ENCODE measurements around the gene ZNF496.
"Not testable (repeated sequence)": the region's sequence is repeated elsewhere in the genome, so short reads cannot be mapped to it uniquely, and the experiment has no call there.

The ZNF496 gene

GRCh38 chr1:247291161-247291560 is 40.5 kb downstream of the ZNF496 start:
- DNase-seq: no peak

GRCh38 chr1:247290576-247290975 is 41.1 kb downstream of the ZNF496 start:
- no peak for DNase-seq

- DNase-seq: not testable (repeated sequence)
Observed at GRCh38 chr1:247289274-247289892, 42.3 kb downstream of the ZNF496 start.

GRCh38 chr1:247288341-247288740 is 43.3 kb downstream of the ZNF496 start:
- no peak for DNase-seq

GRCh38 chr1:247287460-247287859 is 44.2 kb downstream of the ZNF496 start:
- no peak for DNase-seq

GRCh38 chr1:247286134-247286670 is 45.5 kb downstream of the ZNF496 start:
- DNase-seq: no peak

- DNase-seq: no peak
Observed at GRCh38 chr1:247281001-247281574, 50.6 kb downstream of the ZNF496 start.

GRCh38 chr1:247277191-247277590 is 54.5 kb downstream of the ZNF496 start:
- DNase-seq: no peak

- DNase-seq: no peak
Observed at GRCh38 chr1:247274605-247275256, 56.9 kb downstream of the ZNF496 start.

GRCh38 chr1:247273013-247273412 is 58.7 kb downstream of the ZNF496 start:
- DNase-seq: no peak

- DNase-seq: no peak
Observed at GRCh38 chr1:247270003-247270402, 61.7 kb downstream of the ZNF496 start.

- DNase-seq: no peak
Observed at GRCh38 chr1:247269133-247269532, 62.5 kb downstream of the ZNF496 start.

GRCh38 chr1:247268390-247269045 is 63.1 kb downstream of the ZNF496 start:
- peak in 1 of 2 donors; percentile 4 for DNase-seq

GRCh38 chr1:247266053-247266452 is 65.6 kb downstream of the ZNF496 start:
- DNase-seq: no peak

GRCh38 chr1:247255772-247256171 is 75.9 kb downstream of the ZNF496 start, which contains the start of gene VN1R5:
VN1R5 (plus strand) TSS chr1:247256072.
- not testable (repeated sequence) for DNase-seq

GRCh38 chr1:247247568-247247967 is 84.1 kb downstream of the ZNF496 start:
- DNase-seq: no peak

Measured in inflammatory macrophage treated with lipopolysaccharide for 1 hour (primary cell).